GM18909 (cell line): ENCODE data around the gene CHDH.

ENCODE experiments used
- ATAC-seq: cut with Tn5 transposase; IDR thresholded peaks from one replicate; pipeline ENCODE4 v1.9.1; 2021; ENCODE audit warnings: mild to moderate bottlenecking; ENCODE audit not compliant: unreplicated experiment, poor library complexity

CHDH gene

DNA sequence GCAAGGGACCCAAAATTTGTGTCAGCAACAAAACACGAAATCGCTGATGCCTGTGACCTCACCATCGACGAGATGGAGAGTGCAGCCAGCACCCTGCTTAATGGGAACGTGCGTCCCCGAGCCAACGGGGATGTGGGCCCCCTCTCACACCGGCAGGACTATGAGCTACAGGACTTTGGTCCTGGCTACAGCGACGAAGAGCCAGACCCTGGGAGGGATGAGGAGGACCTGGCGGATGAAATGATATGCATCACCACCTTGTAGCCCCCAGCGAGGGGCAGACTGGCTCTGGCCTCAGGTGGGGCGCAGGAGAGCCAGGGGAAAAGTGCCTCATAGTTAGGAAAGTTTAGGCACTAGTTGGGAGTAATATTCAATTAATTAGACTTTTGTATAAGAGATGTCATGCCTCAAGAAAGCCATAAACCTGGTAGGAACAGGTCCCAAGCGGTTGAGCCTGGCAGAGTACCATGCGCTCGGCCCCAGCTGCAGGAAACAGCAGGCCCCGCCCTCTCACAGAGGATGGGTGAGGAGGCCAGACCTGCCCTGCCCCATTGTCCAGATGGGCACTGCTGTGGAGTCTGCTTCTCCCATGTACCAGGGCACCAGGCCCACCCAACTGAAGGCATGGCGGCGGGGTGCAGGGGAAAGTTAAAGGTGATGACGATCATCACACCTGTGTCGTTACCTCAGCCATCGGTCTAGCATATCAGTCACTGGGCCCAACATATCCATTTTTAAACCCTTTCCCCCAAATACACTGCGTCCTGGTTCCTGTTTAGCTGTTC lies 34.9 kb downstream of the CHDH start:
- ATAC-seq = no peak

DNA sequence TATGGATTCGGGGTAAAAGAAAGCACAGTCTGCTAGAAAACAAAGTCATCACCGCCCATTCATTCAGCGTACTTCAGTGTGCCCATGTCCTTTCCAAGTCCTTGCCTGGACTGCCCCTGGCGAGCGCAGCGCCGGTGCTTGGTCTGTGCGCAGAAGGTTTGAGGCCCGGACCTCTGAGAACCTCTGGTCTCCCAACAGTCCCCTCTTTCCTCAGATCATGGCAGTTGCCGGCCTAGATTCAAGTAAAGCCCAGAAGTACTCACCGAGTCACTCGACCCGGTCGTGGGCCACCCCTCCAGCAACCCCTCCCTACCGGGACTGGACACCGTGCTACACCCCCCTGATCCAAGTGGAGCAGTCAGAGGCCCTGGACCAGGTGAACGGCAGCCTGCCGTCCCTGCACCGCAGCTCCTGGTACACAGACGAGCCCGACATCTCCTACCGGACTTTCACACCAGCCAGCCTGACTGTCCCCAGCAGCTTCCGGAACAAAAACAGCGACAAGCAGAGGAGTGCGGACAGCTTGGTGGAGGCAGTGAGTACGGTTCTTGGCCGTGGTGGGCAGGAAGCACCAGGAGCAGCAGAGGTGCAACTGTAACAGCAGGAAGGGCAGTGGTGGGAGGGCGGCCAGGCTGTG lies 36.3 kb downstream of the CHDH start:
- no peak for ATAC-seq

DNA sequence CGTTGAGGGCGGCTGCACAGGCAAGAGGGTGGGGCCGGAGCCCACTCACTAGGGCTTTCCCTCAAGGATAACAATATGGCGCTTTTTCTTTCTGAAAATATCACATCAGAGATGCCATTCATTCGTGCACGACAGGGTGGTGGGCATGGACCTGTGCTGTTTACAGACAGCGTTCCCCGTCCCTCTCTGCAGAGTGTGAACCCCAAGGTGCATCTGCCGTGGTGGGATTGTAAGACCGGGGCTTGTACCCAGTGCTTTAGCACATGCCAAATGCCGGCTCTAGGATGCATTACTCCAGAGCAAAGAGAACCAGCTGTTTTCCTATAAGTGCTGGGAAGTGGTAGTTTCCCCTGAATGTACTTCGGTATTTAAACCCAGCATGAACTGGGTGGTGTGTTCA lies 37.0 kb downstream of the CHDH start:
- ATAC-seq = no peak

DNA sequence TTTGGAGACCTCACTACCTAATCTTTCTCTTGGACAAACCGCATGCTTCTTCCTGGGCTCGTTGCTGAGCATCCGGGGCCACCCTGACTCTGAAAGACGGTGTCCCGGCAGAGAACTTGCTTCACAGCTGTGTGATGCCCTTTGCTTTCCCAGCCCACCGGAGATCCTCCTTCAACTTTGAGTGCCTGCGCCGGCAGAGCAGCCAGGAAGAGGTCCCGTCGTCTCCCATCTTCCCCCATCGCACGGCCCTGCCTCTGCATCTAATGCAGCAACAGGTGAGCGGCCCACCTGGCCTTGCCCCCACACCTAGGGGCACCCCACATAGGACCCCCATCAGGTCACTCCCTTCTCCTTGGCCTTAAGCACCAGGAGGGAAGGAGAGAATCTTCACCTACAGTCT lies 37.7 kb downstream of the CHDH start:
- no peak for ATAC-seq

DNA sequence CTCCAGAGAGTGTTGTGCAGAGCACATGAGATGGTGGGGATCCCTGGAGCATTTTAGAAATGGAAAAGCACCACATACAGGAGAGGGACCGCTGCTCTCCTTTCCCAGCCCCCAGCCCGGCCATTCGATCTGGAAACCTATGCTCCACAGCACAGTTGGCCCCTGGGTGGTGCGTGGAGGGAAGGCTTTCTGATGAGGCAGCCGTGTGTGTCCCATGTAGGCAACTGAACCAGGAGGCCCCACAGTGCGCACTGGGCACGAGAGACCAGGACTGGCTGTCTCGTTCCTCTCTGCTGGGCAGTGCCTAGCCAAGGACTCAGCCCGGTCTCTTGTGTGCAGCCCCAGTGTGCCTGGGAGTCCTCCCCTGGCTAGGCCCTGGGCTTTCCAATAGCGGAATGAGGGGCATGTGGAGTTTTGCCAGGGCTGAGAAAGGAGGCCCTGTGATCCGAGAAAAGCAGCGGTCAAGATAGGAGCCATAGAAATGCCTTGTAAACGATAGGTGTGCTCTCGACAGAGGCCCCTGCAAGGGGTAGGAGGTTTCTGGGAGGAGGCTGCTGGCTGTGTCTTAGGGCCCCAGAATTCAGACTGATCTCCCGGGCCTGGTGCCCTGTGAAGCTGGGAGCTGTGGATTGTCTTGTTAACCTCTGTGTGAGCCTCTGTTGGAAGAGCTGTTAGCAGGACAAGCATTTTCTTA lies 39.0 kb downstream of the CHDH start:
- peak; percentile 7 for ATAC-seq

DNA sequence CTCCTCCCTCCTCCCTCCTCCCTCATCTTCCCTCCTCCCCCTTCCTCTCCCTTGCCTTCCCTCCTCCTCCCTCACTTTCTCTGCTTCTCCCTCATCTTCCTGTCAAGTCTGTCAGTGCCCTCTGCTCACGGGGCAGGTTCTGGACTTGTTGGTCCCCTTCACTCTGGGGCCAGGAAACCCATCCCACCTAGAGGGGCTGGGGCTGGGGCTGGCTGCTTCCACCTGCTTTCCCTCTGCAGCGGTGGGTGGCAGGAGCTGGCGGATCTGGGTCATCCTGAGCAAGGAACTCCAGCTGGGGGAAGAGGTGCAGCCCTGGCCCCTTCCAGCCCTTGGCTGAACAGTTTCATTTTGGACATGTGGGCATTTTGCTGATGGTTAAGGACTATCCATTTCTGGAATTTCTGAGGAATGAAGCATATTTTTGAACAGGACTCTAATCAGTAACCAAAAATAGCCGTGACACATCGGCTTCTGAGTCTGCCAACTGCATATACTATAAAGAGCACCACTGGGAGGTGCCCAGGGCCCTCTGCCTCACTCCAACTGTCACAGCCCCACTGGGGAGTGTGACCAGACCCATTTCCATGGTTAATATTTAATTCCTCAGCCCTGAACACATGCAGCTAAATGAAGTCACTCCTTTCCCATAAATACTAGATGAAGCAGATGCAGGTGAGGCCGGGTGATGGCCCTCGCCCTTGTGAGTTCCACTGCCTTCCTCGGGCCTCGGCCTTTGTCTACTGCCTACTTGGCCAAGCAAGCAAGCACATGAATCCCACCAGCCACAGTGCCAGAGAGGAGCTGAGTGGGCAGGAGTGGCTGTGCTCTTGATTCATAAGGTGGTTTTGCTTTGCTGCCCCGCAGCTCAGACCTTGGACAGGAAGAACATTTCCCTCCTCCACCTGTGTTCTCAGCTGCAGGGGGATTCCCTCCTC lies 39.8 kb downstream of the CHDH start:
- peak; percentile 71 for ATAC-seq

DNA sequence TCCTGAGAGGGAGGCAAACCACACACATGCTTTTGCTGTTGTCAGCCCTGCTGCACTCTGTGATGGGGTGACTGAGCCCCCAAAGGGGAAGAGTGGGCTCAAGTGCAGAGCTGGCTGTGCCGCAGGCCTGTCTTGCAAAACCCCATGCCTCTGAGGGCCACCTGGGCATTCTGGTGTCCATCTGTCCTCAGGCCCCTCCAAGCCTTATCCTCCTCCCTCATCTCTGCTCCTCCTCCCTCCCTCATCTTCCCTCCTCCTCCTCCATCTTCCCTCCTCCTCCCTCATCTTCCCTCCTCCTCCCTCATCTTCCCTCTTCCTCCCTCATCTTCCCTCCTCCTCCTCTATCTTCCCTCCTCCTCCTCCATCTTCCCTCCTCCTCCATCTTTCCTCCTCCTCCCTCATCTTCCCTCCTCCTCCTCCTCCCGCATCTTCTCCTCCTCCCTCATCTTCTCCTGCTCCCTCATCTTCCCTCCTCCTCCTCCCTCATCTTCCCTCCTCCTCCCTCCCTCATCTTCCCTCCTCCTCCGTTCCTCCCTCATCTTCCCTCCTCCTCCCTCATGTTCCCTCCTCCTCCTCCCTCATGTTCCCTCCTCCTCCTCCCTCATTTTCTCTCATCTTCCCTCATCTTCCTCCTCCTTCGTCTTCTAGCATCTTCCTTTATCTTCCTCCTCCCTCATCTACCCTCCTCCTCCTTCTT lies 40.6 kb downstream of the CHDH start:
- no peak for ATAC-seq

DNA sequence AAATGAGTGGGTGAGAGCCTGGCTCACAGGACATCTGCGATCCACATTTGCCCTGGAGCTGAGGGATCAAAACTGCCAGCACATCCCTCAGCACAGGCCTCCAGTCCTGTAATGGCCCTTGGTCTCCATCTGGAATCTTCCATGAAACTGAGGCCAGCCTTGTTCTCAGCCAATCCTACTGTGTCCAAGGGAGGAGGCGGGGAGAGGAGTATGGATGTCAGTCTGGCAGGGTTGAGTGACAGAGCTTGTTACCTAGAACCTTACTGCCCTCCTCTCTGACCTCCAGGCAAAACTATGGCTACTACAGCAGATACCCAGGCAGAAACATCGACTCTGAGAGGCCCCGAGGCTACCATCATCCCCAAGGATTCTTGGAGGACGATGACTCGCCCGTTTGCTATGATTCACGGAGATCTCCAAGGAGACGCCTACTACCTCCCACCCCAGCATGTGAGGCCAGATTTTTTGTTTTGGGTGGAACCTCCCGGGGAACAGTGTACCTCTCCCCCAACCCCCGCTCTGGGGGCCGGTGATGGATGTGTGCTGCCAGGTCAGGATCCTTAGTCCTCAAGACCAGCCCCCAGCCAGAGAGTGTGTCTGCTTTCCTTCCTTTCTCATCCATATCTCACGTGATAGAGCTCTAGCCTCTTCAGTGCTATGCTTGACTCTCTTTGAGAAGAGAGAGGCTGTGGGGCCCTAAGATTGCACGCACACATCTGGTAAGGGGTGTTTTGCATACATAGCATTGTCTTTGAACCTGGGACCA lies 41.3 kb downstream of the CHDH start:
- peak; percentile 57 for ATAC-seq

DNA sequence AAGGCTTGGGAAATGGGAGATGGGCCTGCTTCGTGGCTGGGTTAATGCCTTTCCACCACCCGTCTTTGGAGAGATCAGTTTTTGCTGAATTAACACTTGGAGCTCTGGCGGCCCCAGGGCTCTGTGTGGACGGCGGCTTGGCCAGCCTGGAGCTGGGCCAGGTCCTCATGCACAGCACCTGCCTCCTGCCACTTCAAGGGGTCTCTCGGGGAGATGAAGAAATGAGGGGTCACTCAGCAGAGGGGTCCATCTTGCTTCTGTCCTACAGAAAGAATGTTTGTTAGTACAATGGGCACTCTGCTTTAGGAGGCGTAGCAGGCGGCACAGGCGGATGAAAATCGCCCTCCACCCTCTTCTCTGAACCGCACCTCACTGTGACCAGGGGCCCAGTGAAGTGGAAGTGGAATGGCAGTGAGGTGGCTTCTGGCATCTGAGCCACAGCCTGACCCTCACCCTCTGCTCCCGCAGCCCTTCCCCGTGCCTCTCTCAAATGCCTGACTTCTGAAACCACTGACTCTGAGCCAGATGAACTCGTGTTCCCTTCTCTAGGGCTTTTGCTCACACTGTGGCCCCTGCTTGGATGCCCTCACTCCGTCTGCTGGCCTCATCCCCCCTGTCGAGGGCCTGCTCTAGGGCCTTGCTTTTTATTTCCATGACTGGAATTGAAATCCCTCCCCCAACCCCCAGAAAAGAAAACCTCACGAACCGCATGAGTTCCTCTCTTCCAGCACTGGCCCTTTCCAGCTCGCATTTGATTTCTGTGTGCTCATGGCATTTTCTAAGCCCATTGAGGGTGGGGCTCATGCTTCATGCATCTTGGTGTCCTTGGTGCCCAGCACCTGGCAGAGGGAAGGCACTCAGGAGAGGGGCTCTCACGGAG lies 42.2 kb downstream of the CHDH start:
- no peak for ATAC-seq

DNA sequence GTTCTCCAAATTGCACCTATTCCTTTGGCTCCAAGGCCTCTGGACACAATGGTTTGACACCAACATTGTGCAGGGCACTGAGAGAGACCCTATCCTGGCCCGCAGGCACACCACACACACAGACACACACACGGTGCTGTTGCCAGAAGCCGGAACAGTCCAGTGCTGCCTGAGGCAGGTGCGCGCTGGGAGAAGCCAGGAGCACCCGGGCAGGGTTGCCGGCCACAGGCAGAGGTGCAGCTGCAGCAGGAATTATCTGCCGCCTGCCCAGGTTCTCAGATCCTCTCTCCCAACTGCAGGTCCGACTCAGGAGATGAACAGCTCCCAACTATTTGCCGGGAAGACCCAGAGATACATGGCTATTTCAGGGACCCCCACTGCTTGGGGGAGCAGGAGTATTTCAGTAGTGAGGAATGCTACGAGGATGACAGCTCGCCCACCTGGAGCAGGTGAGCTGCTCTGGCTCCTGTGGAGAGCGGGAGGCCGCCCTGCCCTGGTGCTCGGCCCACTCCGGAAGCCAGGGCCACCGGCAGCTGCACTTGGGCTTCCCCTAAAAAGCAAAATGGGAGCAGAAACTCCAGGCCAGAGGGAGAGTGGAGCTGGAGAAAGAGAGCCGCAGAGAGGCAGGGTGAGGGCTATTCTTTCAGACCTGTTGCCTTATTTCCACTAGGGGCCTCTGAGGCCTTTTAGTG lies 42.9 kb downstream of the CHDH start:
- no peak for ATAC-seq

DNA sequence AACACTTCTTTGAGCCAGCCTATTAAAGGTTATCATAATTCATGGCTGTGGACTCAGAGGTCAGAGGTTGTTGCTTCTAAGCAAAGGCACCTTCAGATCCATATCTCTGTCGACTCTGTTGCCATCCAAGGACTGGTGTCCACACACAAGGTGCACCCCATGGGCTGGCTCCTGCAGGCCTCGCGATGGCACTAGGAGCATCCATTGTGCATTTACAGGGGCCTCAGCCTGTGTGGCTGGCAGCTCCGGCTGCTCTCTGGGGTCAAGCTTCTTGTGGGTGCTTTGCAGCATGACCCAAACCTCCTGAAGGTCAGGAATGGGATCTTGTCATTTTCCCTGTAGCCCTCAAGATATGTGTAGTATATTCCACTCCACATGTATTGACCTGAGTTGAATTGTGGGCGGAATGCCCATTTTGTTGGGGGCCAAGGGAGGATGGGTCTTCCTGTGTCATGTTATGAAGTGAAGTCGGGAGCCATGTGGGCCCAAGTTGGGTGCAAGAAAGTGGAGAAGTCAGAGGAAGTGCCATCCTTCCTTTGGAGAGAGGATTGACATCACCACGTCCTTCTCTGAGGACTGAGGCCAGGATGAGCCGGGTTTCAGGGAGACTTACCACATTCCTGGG lies 43.9 kb downstream of the CHDH start:
- ATAC-seq = no peak

DNA sequence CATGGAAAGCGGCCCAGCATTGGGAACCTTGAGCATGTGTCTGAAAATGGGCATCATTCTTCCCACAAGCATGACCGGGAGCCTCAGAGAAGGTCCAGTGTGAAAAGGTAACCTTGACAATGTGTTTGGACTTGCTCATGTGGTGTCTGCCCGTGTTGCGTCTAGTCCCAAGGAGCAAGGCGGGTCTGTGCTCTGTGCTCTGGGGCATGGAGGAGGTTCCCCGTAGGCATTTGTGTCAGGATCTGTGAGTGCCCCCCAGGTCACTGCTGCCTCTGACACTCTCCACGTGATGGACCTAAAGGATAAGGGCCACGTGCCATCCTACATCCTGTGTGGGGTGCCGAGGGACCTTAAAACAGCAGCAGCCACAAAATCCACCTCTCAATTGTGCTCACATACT lies 44.9 kb downstream of the CHDH start:
- no peak for ATAC-seq

DNA sequence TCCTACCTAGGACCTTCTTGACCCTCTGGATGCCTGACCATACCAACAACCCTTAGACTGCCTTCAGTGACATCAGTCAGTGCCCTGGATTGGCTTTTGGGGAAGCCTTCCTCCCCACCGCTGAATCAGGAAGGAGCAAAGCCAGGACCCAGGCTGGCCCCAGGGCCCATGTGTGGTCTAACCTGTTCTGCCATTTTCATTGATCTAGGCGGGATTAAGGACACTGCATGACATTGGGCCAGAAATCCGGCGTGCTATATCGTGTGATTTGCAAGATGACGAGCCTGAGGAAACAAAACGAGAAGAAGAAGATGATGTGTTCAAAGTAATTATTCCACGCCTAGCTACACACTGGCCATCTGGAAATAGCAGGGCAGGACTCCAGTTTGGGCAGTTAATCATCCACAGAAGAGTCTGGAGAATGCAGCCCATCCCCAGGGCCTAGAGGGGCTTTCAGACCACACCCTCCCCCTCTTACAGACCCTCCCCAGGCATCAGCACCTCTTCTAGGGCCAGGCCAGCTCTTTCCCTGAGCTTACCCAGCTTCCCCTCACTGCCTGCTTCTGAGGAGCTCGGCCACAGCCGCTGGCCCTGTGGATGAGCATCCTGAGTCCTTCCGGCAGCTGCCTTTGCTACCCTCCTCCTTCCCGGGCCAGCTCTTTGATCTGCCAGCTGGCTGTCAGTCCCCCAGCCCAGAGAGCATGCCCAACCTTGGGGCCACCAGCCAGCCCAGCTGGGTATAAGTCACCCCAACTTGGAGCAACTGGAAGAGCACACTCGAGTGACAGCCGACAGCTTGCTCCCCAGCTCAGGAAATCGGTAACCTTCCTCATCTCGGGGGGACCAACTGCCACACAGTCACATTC lies 45.9 kb downstream of the CHDH start:
- no peak for ATAC-seq

DNA sequence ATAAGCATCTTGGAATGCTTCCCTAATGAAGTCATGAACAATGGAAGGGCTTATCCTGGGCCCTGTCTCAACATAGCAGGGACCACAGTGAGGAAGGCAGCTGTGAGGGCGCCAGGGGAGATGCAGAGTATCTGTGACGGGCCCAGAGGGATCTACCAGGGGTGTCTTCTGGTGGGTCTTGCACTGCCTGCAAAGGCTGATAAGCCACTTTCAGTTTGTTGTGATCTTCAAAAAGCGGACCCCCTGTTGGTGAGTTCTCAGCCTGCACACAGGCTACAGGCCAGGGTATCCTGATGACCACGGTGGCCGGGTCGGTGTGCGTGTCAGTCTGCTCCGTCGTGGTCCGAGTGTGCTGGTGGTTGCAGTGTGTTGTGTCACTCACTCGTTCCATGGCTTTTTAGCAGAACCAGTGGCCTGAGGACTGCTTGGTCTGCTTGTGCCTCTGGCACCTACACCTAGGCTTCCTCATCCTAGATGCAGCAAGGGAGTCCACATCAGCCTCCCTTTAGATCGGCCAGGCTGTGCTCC lies 46.8 kb downstream of the CHDH start:
- ATAC-seq = no peak

DNA sequence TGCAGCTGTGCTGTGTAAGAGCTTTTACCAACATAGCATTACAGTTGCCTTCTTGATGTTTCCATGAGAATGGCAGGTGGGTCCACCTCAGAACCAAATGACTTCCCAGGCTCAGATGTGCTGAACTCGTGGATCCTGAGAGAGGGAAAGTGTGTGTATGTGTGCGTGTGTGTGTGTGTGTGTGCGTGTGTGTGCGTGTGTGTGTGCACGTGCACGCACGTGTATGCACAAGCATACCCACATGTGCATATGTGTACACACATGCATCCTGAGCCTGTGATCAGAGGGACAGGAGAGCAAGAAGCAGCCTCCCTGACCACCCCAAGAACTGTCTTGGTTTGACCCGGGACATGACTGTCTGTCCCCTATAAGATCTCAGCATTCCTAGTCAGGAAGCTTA lies 48.1 kb downstream of the CHDH start:
- no peak for ATAC-seq
